Neural cell (in vitro differentiated cells): ENCODE measurements around the gene EEF1AKMT2. TPM values are rescaled to one million over a fixed set of nuclear protein-coding genes. Genes with fewer than 3 reads are reported as not detected.

Experiments used
- H2AFZ ChIP-seq: fragments of 200-600, 300-800 bp; sonication (generic), shearing (Covaris generic); 2 replicates; pipeline ENCODE4 v1.6.0; 2014; ENCODE audit warnings: low read depth, mild to moderate bottlenecking, antibody characterized with exemption, low read length, moderate library complexity
- H3F3A ChIP-seq: fragments of 200-600 bp; shearing (Covaris generic); 2 replicates; pipeline ENCODE4 v1.6.1; 2016; ENCODE audit warnings: mild to moderate bottlenecking, moderate library complexity, mixed read lengths, antibody characterized with exemption, low read length; ENCODE audit not compliant: insufficient read depth, poor library complexity, severe bottlenecking
- H3K27ac ChIP-seq: fragments of 200-600, 300-800 bp; sonication (generic), shearing (Covaris generic); 2 replicates; pipeline ENCODE4 v1.5.1; 2014; ENCODE audit warnings: mild to moderate bottlenecking, low read length, moderate library complexity
- H3K27me3 ChIP-seq: fragments of 300-800, 200-600 bp; sonication (generic), shearing (Covaris generic); 2 replicates; pipeline ENCODE4 v1.6.0; 2014; ENCODE audit warnings: mild to moderate bottlenecking, low read depth, low read length, moderate library complexity; ENCODE audit not compliant: insufficient read depth
- H3K36me3 ChIP-seq: fragments of 300-800, 200-600 bp; sonication (generic), shearing (Covaris generic); 2 replicates; pipeline ENCODE4 v1.5.1; 2014; ENCODE audit warnings: mild to moderate bottlenecking, antibody characterized with exemption, low read length, moderate library complexity; ENCODE audit not compliant: insufficient read depth
- H3K4me2 ChIP-seq: fragments of 300-800, 200-600 bp; sonication (generic), shearing (Covaris generic); 2 replicates; pipeline ENCODE4 v1.6.0; 2014; ENCODE audit warnings: mild to moderate bottlenecking, low read length
- H3K4me3 ChIP-seq: fragments of 300-800, 200-600 bp; sonication (generic), shearing (Covaris generic); 2 replicates; pipeline ENCODE4 v1.5.1; 2014; ENCODE audit warnings: mild to moderate bottlenecking, low read length, moderate library complexity
- H3K79me2 ChIP-seq: fragments of 200-600 bp; shearing (Covaris generic); replicated peaks from 2 replicates; pipeline ENCODE4 v1.6.0; 2014; ENCODE audit warnings: mild to moderate bottlenecking, low read length, moderate library complexity; ENCODE audit not compliant: insufficient read depth
- H3K9ac ChIP-seq: fragments of 300-800, 200-600 bp; sonication (generic), shearing (Covaris generic); 2 replicates; pipeline ENCODE4 v1.6.1; 2016; ENCODE audit warnings: mild to moderate bottlenecking, low read length, mixed read lengths
- H3K9me2 ChIP-seq: fragments of 200-600 bp; shearing (Covaris generic); 2 replicates; pipeline ENCODE4 v1.6.1; 2016; ENCODE audit warnings: mild to moderate bottlenecking, low read length, mixed read lengths; ENCODE audit not compliant: insufficient read depth
- H3K9me3 ChIP-seq: fragments of 200-600, 300-800 bp; sonication (generic), shearing (Covaris generic); 2 replicates; pipeline ENCODE4 v1.6.1; 2016; ENCODE audit warnings: mild to moderate bottlenecking, mixed run types, low read length, moderate library complexity, mixed read lengths
- H4K20me1 ChIP-seq: fragments of 200-600 bp; shearing (Covaris generic); 2 replicates; pipeline ENCODE4 v1.6.1; 2016; ENCODE audit warnings: mild to moderate bottlenecking, mixed run types; ENCODE audit not compliant: insufficient read depth
- EP300 ChIP-seq: fragments of 450-650 bp; conservative IDR thresholded peaks from 2 replicates; pipeline ENCODE4 v1.6.1; 2014; ENCODE audit warnings: antibody characterized with exemption, mild to moderate bottlenecking, moderate library complexity; ENCODE audit not compliant: poor library complexity, severe bottlenecking
- EZH2 ChIP-seq: fragments of 200-600, 300-800 bp; shearing (Covaris generic), sonication (generic); IDR thresholded peaks from 2 replicates; pipeline ENCODE4 v1.6.1; 2014; ENCODE audit warnings: antibody characterized with exemption, low read length, borderline replicate concordance, mild to moderate bottlenecking; ENCODE audit not compliant: insufficient read depth, poor library complexity, severe bottlenecking
- MXI1 ChIP-seq: fragments of 450-650 bp; conservative IDR thresholded peaks from 2 replicates; pipeline ENCODE4 v1.6.1; 2014; ENCODE audit warnings: antibody characterized with exemption, mild to moderate bottlenecking; ENCODE audit not compliant: poor library complexity, severe bottlenecking
- POLR2AphosphoS5 ChIP-seq: IDR thresholded peaks from 2 replicates; pipeline ENCODE4 v1.6.1; 2012
- RAD21 ChIP-seq: fragments of 450-650 bp; conservative IDR thresholded peaks from 2 replicates; pipeline ENCODE4 v1.6.1; 2014; ENCODE audit warnings: antibody characterized with exemption, mild to moderate bottlenecking, moderate library complexity
- SMC3 ChIP-seq: fragments of 450-650 bp; conservative IDR thresholded peaks from 2 replicates; pipeline ENCODE4 v1.6.1; 2014; ENCODE audit warnings: antibody characterized with exemption, mild to moderate bottlenecking, moderate library complexity; ENCODE audit not compliant: poor library complexity
- TAF1 ChIP-seq: IDR thresholded peaks from 2 replicates; pipeline ENCODE4 v1.6.1; 2012; ENCODE audit warnings: low read depth
- polyA plus RNA-seq: library from polyadenylated mRNA; depleted of rRNA; stranded (reverse); fragments of >200 nt; gene quantifications from 2 replicates; pipeline ENCODE4 v1.2.3, GENCODE V29; 2014
- TF ChIP-seq, protein P1 (sequence below): IDR thresholded peaks from 2 replicates; pipeline ENCODE4 v1.6.1; 2012; ENCODE audit warnings: borderline replicate concordance
- TF ChIP-seq, protein P2 (sequence below): fragments of 450-650 bp; IDR thresholded peaks from 2 replicates; pipeline ENCODE4 v1.5.1; 2014; ENCODE audit warnings: antibody characterized with exemption, mild to moderate bottlenecking, moderate library complexity; ENCODE audit not compliant: poor library complexity, severe bottlenecking

EEF1AKMT2 gene
- polyA plus RNA-seq, 1 donor from 2014 or later: 63.7 TPM

DNA sequence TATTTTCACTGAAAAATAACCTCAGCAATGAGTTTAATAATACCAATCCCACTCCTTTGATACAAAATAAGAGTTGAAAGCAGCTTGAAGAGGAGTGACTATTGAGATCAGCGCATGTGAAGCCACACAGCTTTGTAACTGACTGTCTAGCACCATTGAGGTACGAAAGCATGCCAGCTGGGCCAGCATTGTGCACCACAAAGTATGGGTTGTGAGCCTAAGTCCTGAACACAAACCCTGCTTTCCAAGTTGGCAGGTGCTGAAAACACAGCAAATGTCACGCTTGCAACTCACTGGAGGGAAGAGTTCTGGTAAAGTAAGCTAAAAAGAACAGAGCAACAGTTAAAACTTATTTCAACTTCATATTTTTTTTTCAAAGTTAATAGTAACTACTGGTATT, 43.5 kb downstream of the EEF1AKMT2 start:
- H3K9me2 ChIP-seq: no peaks in the 10 kb centered on the region
- H3K79me2 ChIP-seq: peaks cover 2% of the 10 kb centered on the region
- H4K20me1 ChIP-seq: no peaks in the 10 kb centered on the region
- no peaks in the 10 kb centered on the region for H3K9me3 ChIP-seq
- no peak overlapping the region for H3K4me2 ChIP-seq
- no peaks in the 10 kb centered on the region for H3F3A ChIP-seq
- no peaks in the 10 kb centered on the region for H3K27me3 ChIP-seq
- TF ChIP-seq TAF1 (no peak), SMC3 (no peak)
- TF ChIP-seq, protein P1, sequence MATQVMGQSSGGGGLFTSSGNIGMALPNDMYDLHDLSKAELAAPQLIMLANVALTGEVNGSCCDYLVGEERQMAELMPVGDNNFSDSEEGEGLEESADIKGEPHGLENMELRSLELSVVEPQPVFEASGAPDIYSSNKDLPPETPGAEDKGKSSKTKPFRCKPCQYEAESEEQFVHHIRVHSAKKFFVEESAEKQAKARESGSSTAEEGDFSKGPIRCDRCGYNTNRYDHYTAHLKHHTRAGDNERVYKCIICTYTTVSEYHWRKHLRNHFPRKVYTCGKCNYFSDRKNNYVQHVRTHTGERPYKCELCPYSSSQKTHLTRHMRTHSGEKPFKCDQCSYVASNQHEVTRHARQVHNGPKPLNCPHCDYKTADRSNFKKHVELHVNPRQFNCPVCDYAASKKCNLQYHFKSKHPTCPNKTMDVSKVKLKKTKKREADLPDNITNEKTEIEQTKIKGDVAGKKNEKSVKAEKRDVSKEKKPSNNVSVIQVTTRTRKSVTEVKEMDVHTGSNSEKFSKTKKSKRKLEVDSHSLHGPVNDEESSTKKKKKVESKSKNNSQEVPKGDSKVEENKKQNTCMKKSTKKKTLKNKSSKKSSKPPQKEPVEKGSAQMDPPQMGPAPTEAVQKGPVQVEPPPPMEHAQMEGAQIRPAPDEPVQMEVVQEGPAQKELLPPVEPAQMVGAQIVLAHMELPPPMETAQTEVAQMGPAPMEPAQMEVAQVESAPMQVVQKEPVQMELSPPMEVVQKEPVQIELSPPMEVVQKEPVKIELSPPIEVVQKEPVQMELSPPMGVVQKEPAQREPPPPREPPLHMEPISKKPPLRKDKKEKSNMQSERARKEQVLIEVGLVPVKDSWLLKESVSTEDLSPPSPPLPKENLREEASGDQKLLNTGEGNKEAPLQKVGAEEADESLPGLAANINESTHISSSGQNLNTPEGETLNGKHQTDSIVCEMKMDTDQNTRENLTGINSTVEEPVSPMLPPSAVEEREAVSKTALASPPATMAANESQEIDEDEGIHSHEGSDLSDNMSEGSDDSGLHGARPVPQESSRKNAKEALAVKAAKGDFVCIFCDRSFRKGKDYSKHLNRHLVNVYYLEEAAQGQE: peak; percentile 26
- no peaks in the 10 kb centered on the region for H3K36me3 ChIP-seq
- H3K27ac ChIP-seq: no peak overlapping the region
- H2AFZ ChIP-seq: no peak overlapping the region
- H3K4me3 ChIP-seq: no peak overlapping the region
- no peak overlapping the region for H3K9ac ChIP-seq

DNA sequence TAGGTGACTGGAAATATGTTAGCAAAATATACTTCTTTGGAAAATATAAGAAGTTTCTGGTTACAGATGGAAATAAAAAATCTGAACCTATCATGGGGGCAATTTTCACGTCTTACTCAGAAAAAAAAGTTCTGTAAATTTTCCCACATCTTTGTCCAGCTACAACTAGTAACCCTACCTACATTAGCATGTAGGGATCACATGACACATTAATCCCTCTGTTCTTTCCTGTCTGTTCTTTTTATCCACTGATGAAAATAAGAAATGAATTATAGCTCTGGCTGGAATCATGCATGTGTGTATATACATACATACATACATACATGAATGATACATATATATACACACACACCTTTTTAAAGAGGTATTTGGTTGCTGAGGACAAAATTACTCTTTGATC, 43.9 kb downstream of the EEF1AKMT2 start:
- TF ChIP-seq EZH2 (no peak), SMC3 (no peak)
- TF ChIP-seq, protein P2, sequence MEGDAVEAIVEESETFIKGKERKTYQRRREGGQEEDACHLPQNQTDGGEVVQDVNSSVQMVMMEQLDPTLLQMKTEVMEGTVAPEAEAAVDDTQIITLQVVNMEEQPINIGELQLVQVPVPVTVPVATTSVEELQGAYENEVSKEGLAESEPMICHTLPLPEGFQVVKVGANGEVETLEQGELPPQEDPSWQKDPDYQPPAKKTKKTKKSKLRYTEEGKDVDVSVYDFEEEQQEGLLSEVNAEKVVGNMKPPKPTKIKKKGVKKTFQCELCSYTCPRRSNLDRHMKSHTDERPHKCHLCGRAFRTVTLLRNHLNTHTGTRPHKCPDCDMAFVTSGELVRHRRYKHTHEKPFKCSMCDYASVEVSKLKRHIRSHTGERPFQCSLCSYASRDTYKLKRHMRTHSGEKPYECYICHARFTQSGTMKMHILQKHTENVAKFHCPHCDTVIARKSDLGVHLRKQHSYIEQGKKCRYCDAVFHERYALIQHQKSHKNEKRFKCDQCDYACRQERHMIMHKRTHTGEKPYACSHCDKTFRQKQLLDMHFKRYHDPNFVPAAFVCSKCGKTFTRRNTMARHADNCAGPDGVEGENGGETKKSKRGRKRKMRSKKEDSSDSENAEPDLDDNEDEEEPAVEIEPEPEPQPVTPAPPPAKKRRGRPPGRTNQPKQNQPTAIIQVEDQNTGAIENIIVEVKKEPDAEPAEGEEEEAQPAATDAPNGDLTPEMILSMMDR: no peak
- no peak overlapping the region for H2AFZ ChIP-seq
- H3K4me2 ChIP-seq: no peak overlapping the region
- H3K9me2 ChIP-seq: no peaks in the 10 kb centered on the region
- H3F3A ChIP-seq: no peaks in the 10 kb centered on the region
- H3K27me3 ChIP-seq: no peaks in the 10 kb centered on the region
- peaks cover 3% of the 10 kb centered on the region for H3K79me2 ChIP-seq
- H3K36me3 ChIP-seq: no peaks in the 10 kb centered on the region
- H3K4me3 ChIP-seq: no peak overlapping the region
- no peak overlapping the region for H3K27ac ChIP-seq
- H3K9ac ChIP-seq: no peak overlapping the region
- no peaks in the 10 kb centered on the region for H3K9me3 ChIP-seq
- H4K20me1 ChIP-seq: no peaks in the 10 kb centered on the region

DNA sequence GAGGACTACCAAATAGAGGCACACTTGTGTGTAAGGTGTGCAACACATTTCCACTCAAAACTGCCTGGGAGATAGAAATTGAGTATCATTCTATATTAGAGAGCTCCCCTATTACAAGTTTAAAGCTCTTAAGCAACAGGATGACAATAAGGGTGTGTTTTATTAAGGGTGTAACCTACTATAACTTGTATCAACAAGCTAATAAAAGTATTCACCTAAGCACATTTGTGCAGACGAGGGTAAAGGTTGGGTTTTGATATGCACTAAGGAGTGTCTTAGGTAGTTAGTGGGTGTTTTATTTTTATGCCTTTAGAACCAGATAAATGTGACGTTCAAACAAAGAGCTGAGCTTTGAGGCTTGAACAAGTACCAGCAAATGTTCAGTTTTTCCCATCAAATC, 44.7 kb downstream of the EEF1AKMT2 start:
- Histone ChIP-seq H4K20me1 (no peaks in the 10 kb centered on the region), H3K36me3 (no peaks in the 10 kb centered on the region), H3K4me3 (no peak overlapping the region), H3F3A (peaks cover 4% of the 10 kb centered on the region), H3K27me3 (no peaks in the 10 kb centered on the region), H3K27ac (no peak overlapping the region), H3K9me2 (no peaks in the 10 kb centered on the region), H3K9me3 (no peaks in the 10 kb centered on the region), H3K4me2 (no peak overlapping the region), H3K9ac (no peak overlapping the region), H3K79me2 (peaks cover 10% of the 10 kb centered on the region), H2AFZ (no peak overlapping the region)
- TF ChIP-seq, protein P1: no peak
- TF ChIP-seq EZH2: no peak
- no peak for TF ChIP-seq SMC3
- no peak for TF ChIP-seq MXI1
- TF ChIP-seq, protein P2: no peak
- no peak for TF ChIP-seq EP300
- TF ChIP-seq TAF1: no peak
- no peak for TF ChIP-seq POLR2AphosphoS5
- TF ChIP-seq RAD21: no peak
